GM23248 (cell line): ENCODE measurements around the gene NUP98.

Experiments used
- EZH2 ChIP-seq: fragments of 200-600 bp; sonication (generic); IDR thresholded peaks from 2 replicates; pipeline ENCODE4 v1.6.1; 2018; ENCODE audit warnings: antibody characterized with exemption, mild to moderate bottlenecking; ENCODE audit not compliant: insufficient read depth, poor library complexity, severe bottlenecking
- EZH2phosphoT487 ChIP-seq: fragments of 200-600 bp; sonication (generic); IDR thresholded peaks from 2 replicates; pipeline ENCODE4 v1.6.1; 2018; ENCODE audit warnings: antibody characterized with exemption, moderate library complexity, mild to moderate bottlenecking, low read depth; ENCODE audit not compliant: insufficient read depth

DNA sequence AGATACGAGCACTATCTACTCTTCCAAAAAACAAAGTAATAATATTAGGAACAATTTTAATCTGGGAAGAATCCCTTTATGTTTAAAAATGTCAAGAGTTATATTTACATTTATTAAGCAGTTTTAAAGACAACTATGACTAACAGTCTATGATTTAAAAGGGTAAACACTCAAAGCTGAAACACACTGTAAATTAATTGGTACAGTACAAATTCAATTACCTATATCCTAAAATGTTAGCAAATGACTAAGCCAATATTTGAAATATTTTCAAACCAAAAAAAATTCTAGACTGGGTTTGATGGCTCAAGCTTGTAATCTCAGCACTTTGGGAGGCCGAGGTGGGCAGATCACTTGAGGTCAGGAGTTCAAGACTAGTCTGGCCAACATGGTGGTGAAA lies 90.2 kb downstream of the NUP98 start:
- TF ChIP-seq EZH2 (no peak), EZH2phosphoT487 (no peak)
